OCI-LY7 (cell line): ENCODE results near the gene RASIP1.

Experiments used
- EZH2phosphoT487 ChIP-seq: fragments of 200-600 bp; sonication (generic); IDR thresholded peaks from 2 replicates; pipeline ENCODE4 v1.6.1; 2018; ENCODE audit warnings: low read depth, borderline replicate concordance, mild to moderate bottlenecking, mixed run types, antibody characterized with exemption, low read length, moderate library complexity, mixed read lengths
- TF ChIP-seq, protein P1 (sequence below): fragments of 200-600 bp; sonication (generic); conservative IDR thresholded peaks from 2 replicates; pipeline ENCODE4 v1.5.1; 2014; ENCODE audit warnings: mild to moderate bottlenecking, antibody characterized with exemption, low read length, moderate library complexity, mixed read lengths

DNA sequence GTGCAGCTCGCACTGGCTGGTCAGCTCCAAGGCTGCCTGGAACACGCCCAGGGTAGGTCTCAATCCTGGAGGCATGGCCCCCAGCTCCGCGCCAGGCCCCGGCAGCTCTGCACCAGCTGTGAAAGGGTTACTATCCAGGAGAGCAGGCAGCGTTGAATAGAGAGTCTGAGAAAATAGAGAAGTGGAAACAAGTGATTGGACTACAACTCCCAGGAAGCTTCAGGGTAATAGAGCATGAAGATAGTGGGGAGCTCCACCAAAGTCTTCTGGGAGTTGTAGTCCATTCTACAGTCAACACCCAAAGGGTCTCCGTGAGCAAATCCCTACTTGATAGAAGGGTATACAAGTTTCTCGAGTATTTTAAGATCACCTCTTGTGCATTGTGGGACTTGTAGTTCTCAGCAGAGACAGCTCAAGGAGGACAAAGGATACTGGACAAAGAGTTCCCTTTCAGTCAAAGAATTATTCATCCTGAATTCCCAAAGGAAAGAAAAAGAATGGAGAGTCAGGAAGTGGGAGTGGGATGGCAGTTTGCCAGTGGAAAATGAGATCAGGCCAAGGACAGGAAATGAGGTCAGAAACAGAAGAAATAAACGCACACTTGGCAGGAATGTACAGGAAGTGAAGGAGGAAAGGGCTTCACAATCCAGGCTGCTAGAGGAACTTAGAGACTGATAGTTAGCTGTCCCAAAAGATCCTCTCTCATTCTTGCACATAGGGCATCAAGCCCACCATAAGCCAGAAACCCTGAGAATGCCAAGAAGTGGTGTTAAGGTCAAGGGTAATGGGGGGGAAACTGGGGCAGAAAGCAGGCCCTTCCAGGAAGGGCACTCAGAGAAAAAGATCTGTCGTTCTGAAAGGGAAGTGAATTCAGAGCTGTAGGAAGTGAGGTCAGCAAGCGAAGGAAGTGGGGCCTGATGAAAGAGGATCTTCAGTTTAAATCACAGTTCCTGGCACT, 15.3 kb downstream of the RASIP1 start:
- TF ChIP-seq, protein P1, sequence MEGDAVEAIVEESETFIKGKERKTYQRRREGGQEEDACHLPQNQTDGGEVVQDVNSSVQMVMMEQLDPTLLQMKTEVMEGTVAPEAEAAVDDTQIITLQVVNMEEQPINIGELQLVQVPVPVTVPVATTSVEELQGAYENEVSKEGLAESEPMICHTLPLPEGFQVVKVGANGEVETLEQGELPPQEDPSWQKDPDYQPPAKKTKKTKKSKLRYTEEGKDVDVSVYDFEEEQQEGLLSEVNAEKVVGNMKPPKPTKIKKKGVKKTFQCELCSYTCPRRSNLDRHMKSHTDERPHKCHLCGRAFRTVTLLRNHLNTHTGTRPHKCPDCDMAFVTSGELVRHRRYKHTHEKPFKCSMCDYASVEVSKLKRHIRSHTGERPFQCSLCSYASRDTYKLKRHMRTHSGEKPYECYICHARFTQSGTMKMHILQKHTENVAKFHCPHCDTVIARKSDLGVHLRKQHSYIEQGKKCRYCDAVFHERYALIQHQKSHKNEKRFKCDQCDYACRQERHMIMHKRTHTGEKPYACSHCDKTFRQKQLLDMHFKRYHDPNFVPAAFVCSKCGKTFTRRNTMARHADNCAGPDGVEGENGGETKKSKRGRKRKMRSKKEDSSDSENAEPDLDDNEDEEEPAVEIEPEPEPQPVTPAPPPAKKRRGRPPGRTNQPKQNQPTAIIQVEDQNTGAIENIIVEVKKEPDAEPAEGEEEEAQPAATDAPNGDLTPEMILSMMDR = no peak
- no peak for TF ChIP-seq EZH2phosphoT487
